ENCODE results near the gene FCGR3A.
"Not testable (repeated sequence)": the region's sequence is repeated elsewhere in the genome, so short reads cannot be mapped to it uniquely, and the experiment has no call there.

Gene FCGR3A
- total RNA-seq = 6.4 to 110 (median 41.5) reads per million in 18 experiments

DNA sequence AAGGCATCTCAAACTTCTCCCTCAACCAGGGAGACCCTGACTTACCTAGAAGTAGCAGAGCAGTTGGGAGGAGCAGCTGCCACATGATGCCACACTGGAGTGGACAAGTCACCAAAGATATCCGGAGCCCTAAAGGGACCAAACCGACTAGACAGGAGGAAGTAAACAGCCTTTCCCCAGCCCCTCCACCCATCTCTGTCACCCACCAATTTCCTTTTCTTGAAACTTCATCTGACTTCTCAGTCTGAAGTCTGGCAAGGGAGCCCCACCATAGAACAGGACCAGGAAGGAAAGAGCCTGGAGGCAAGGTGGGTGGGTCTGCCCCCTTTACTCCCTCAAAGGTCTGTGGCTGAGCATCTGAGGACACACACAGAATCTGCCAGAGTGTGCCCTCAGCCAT lies at the start of gene FCGR3A:
FCGR3A (minus strand) TSS at position 167 of the 400 bp plus-strand sequence; CDS start at position 85, 82 bp downstream.
- peak; percentile 50 to 71 for DNase-seq

- DNase-seq = not testable (repeated sequence)
These were observed 47.5 kb upstream of the FCGR3A start for GRCh38 chr1:161597077-161597476.

DNA sequence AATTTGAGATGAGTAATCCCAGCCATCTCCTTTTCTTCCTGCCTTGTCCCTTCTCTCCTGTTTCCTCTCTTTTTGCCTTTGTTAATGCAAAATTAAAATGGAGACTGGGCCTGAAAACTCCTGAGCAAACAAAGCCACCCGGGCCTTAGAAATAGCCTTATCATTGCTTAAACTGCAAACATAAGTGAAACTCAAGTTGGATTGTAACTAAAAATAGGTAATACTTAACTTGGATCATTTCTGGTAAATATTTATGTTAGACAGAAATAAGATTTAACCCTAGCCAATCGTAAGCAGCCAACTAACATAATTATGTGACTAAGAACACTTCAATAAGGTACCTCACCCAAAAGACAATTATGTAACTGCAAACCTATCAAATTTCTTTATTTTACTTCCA lies 46.0 kb upstream of the FCGR3A start:
- DNase-seq = not testable (repeated sequence)

- DNase-seq = not testable (repeated sequence)
These were observed 45.6 kb upstream of the FCGR3A start for GRCh38 chr1:161595173-161595572.

DNA sequence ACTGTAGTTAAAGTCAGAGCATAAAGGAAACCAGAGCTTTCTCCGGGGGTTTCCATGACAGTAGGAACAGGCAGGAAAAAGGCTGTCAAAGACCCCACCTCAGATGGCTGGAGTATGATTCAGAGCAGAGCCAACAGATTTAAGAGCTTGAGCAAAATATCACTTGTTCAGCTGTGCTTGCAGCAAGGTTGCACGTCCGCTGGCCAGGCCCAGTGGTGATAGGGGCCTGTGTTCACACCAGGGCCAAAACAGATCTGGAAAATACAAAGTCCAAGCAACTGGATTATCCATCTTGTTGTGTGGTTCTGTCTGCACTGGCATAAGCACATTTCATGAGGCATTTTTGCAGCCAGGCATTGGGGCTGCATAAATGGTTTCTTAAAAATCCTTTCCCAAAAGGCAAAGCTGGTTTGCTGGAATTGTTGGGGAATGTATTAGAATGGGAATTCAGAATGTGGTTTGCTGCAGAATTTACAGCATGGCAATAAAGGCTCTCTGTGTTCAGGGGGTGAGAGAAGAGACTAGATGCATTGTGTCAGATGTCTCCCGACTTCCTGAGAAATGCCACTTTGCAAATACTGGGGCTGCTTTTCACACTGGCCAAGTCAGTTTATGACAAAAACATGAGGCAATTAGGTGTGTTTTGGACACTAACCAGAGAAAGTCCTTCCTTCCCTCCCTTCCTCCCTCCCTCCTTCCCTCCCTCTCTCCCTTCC lies 44.8 kb upstream of the FCGR3A start:
- DNase-seq = not testable (repeated sequence)

GRCh38 chr1:161593092-161593755 lies 43.6 kb upstream of the FCGR3A start:
- DNase-seq = not testable (repeated sequence)

GRCh38 chr1:161592586-161592985 lies 43.0 kb upstream of the FCGR3A start:
- not testable (repeated sequence) for DNase-seq

GRCh38 chr1:161589920-161590319 lies 40.3 kb upstream of the FCGR3A start:
- DNase-seq = peak in 1 of 2 donors; percentile 3

GRCh38 chr1:161589365-161589764 lies 39.7 kb upstream of the FCGR3A start:
- DNase-seq = not testable (repeated sequence)

- not testable (repeated sequence) for DNase-seq
These were observed 39.0 kb upstream of the FCGR3A start for GRCh38 chr1:161588596-161588995.

GRCh38 chr1:161582882-161583281 lies 33.3 kb upstream of the FCGR3A start:
- DNase-seq = not testable (repeated sequence)

GRCh38 chr1:161580879-161581537 lies 31.4 kb upstream of the FCGR3A start:
- DNase-seq = not testable (repeated sequence)

- not testable (repeated sequence) for DNase-seq
These were observed 30.4 kb upstream of the FCGR3A start for GRCh38 chr1:161579856-161580507.

DNA sequence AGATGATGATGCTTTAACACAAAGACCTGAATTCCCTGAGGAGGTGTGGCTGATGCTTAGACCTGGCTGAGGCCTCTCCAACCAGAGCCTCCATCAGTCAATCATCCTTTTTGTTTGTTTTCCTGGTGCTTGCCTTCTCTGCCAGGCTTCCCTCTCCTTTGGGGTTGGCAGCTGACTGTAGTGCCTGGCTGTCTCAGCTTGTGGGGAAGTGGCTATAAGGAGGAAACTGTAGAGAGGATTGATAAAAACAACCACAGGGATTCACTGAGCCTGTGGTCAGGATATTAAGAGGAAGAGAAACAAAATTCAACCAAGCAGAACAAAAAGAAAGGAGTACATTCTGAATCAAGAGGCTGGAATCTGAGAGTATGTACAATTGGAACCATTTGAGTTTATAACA lies 27.1 kb upstream of the FCGR3A start:
- DNase-seq = not testable (repeated sequence)

GRCh38 chr1:161571703-161572102 lies 22.1 kb upstream of the FCGR3A start:
- DNase-seq = not testable (repeated sequence)

- DNase-seq = not testable (repeated sequence)
These were observed 17.0 kb upstream of the FCGR3A start for GRCh38 chr1:161566602-161566960.

DNA sequence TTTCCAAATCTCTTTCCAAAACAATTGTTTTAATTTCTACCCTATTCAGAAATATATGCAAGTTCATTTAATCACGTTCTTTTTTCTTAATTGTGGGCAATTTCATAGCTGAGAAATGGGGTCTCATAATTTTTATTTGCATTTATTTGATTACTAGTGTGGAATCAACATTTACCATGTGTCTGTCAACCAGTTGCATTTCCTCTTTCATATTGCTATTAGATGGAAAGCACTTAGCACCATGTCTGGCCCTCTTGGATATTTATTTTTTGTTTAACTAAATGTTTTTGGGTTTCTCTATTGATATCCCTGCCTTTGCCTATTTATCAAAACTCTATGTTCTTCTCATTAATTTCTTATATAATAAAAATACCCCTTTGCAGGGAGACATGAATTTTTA lies 13.9 kb upstream of the FCGR3A start:
- not testable (repeated sequence) for DNase-seq

- DNase-seq = peak in 1 of 2 donors; percentile 48
These were observed 12.8 kb upstream of the FCGR3A start for GRCh38 chr1:161562441-161562840.

- DNase-seq = peak; percentile 93 to 98
These were observed 11.5 kb upstream of the FCGR3A start for GRCh38 chr1:161560960-161561715.

GRCh38 chr1:161557506-161558450 lies 8.2 kb upstream of the FCGR3A start:
- DNase-seq = not testable (repeated sequence)

- not testable (repeated sequence) for DNase-seq
These were observed 7.4 kb upstream of the FCGR3A start for GRCh38 chr1:161556990-161557389.
